Caco-2 (cell line): ENCODE data around the gene BCAS3. TPM values are rescaled to one million over a fixed set of nuclear protein-coding genes. Genes with fewer than 3 reads are reported as not detected.

ENCODE experiments used
- BruUV-seq: library from RNA; stranded (reverse); fragments of 400-500 nt; replicated peaks from 2 replicates; lab custom pipeline; 2021; lab: Mats Ljungman, UMichigan
- CTCF ChIA-PET: fragments of 300-600 bp; sonication (Branson Sonifier 250); formaldehyde crosslinking; loops from one replicate; lab custom pipeline; 2022; ENCODE audit warnings: antibody characterized with exemption; lab: Charles Lee
- POLR2A ChIA-PET: fragments of 300-600 bp; sonication (Branson Sonifier 250); formaldehyde crosslinking; loops from one replicate; lab custom pipeline; 2022; ENCODE audit warnings: antibody characterized with exemption; lab: Charles Lee
- DNase-seq, 2 experiments: peaks; one replicate each; pipeline versions ENCODE4 v3.0.0 to v3.0.0-alpha.2; 2020 to 2022
- H3K27me3 ChIP-seq: replicated peaks from 2 replicates; pipeline ENCODE4 v1.6.0; 2011; ENCODE audit warnings: low read length; ENCODE audit not compliant: control insufficient read depth, insufficient read depth
- H3K36me3 ChIP-seq: 2 replicates; pipeline ENCODE4 v1.5.1; 2011; ENCODE audit warnings: low read length; ENCODE audit not compliant: control insufficient read depth, insufficient read depth
- H3K4me1 ChIP-seq: fragments of 250-450 bp; sonication (Bioruptor Pico); 2 replicates; pipeline ENCODE4 v1.5.1; 2020; ENCODE audit warnings: mild to moderate bottlenecking
- H3K4me3 ChIP-seq: 2 replicates; pipeline ENCODE4 v1.5.1; 2011; ENCODE audit warnings: low read depth, mild to moderate bottlenecking, control low read depth, low read length
- H3K9me3 ChIP-seq: fragments of 250-450 bp; sonication (Bioruptor Pico); 2 replicates; pipeline ENCODE4 v1.5.1; 2020; ENCODE audit warnings: mild to moderate bottlenecking, moderate library complexity
- H3K27ac Mint-ChIP-seq: one replicate; pipeline ENCODE4 v1.8.0; 2022; ENCODE audit warnings: mixed read lengths; ENCODE audit not compliant: unreplicated experiment
- H3K27me3 Mint-ChIP-seq: one replicate; pipeline ENCODE4 v1.8.0; 2022; ENCODE audit warnings: mixed read lengths; ENCODE audit not compliant: insufficient read depth, unreplicated experiment
- H3K36me3 Mint-ChIP-seq: one replicate; pipeline ENCODE4 v1.8.0; 2022; ENCODE audit warnings: mild to moderate bottlenecking, mixed read lengths; ENCODE audit not compliant: insufficient read depth, unreplicated experiment
- H3K4me1 Mint-ChIP-seq: one replicate; pipeline ENCODE4 v1.8.0; 2022; ENCODE audit warnings: low read depth, mixed read lengths; ENCODE audit not compliant: unreplicated experiment
- H3K4me3 Mint-ChIP-seq: one replicate; pipeline ENCODE4 v1.8.0; 2022; ENCODE audit warnings: mild to moderate bottlenecking, moderate library complexity, mixed read lengths; ENCODE audit not compliant: unreplicated experiment
- H3K9me3 Mint-ChIP-seq: one replicate; pipeline ENCODE4 v1.8.0; 2022; ENCODE audit warnings: mixed read lengths; ENCODE audit not compliant: unreplicated experiment
- intact Hi-C: fragments of 100-400 bp; cut with micrococcal nuclease; formaldehyde crosslinking; loops from one replicate; pipeline ENCODE4 v1.10.0; 2022; ENCODE audit not compliant: unreplicated experiment
- total RNA-seq: library from RNA; stranded (reverse); gene quantifications from 2 replicates; pipeline ENCODE4 v1.2.3, GENCODE V29; 2022
- TF ChIP-seq, protein P1 (sequence below), 2 experiments: fragments of 200-600 bp in 1 of 2; IDR thresholded peaks; 1 replicate in 1 of 2; 2 replicates in 1 of 2; pipeline versions ENCODE4 v1.5.1 to v1.8.0; 2011 to 2022; ENCODE audit warnings: antibody characterized with exemption in 1 of 2, control low read depth in 1 of 2, inconsistent platforms in 1 of 2, low read depth in 1 of 2, low read length in 1 of 2, mild to moderate bottlenecking in 1 of 2, moderate library complexity in 1 of 2; ENCODE audit not compliant: insufficient read depth in 1 of 2, severe bottlenecking in 1 of 2, unreplicated experiment in 1 of 2

Gene BCAS3
- total RNA-seq, 1 experiment from 2014 or later = 44.1 TPM

DNA sequence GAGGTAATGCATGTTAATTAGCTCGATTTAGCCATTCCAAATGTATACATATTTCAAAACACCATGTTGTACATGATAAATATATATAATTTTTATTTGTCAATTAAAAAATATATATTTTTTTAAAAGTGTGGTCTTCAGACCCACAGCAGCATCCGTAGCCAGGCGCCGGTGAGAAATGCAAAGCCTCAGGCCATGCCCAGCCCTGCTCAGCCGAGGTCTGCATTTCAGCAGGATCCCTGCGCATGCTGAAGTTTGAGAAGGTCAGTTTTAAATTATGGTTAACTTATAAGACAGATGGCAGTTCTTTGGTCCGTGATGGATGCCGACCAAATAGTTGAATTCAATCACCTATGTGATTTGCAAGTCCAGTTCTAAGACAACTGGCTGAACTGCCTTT lies 694.0 kb downstream of the BCAS3 start:
- Mint-ChIP-seq H3K9me3 (no peaks in the 10 kb centered on the region), H3K27ac (no peak overlapping the region), H3K36me3 (peaks cover 6% of the 10 kb centered on the region), H3K4me1 (no peaks in the 10 kb centered on the region), H3K4me3 (no peak overlapping the region), H3K27me3 (no peaks in the 10 kb centered on the region)
- BruUV-seq = no TSS peak
- Histone ChIP-seq H3K4me1 (no peaks in the 10 kb centered on the region), H3K9me3 (no peaks in the 10 kb centered on the region), H3K36me3 (no peaks in the 10 kb centered on the region), H3K27me3 (no peaks in the 10 kb centered on the region), H3K4me3 (no peak overlapping the region)
- intact Hi-C loops = no loop called here
- POLR2A ChIA-PET = no interaction called here
- no peak for DNase-seq
- CTCF ChIA-PET = no interaction called here
- TF ChIP-seq, protein P1, sequence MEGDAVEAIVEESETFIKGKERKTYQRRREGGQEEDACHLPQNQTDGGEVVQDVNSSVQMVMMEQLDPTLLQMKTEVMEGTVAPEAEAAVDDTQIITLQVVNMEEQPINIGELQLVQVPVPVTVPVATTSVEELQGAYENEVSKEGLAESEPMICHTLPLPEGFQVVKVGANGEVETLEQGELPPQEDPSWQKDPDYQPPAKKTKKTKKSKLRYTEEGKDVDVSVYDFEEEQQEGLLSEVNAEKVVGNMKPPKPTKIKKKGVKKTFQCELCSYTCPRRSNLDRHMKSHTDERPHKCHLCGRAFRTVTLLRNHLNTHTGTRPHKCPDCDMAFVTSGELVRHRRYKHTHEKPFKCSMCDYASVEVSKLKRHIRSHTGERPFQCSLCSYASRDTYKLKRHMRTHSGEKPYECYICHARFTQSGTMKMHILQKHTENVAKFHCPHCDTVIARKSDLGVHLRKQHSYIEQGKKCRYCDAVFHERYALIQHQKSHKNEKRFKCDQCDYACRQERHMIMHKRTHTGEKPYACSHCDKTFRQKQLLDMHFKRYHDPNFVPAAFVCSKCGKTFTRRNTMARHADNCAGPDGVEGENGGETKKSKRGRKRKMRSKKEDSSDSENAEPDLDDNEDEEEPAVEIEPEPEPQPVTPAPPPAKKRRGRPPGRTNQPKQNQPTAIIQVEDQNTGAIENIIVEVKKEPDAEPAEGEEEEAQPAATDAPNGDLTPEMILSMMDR (IDR thresholded peaks at IDR 0.05; ENCODE audit: insufficient read depth in 1 of 2, low read depth in 1 of 2, low read length in 1 of 2, severe bottlenecking in 1 of 2, unreplicated experiment in 1 of 2) = no peak

DNA sequence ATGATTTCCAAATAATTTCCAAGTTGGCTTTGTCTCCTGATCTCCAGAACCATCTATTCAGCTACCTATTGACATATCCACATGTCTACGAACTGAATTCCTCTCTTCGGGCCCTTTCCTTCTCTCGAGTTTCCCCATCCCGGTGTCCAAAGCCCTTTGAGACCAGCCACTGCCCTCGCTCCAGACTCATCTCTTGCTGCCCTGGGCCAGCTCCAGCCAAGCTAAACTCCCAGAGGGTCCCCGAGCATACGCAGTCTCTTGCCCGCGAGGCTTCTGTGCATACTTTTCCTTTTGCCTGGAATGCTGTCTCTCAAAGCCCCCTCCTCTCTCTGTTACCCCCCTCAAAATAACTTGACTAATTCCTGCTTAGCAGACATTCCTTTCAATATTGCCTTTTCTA lies 694.8 kb downstream of the BCAS3 start:
- Histone ChIP-seq H3K9me3 (no peaks in the 10 kb centered on the region), H3K4me3 (no peak overlapping the region), H3K36me3 (no peaks in the 10 kb centered on the region), H3K27me3 (no peaks in the 10 kb centered on the region), H3K4me1 (no peaks in the 10 kb centered on the region)
- H3K27me3 Mint-ChIP-seq = no peaks in the 10 kb centered on the region
- H3K9me3 Mint-ChIP-seq = no peaks in the 10 kb centered on the region
- POLR2A ChIA-PET = no interaction called here
- BruUV-seq = no TSS peak
- CTCF ChIA-PET = no interaction called here
- no peaks in the 10 kb centered on the region for H3K4me1 Mint-ChIP-seq
- H3K36me3 Mint-ChIP-seq = peaks cover 6% of the 10 kb centered on the region
- intact Hi-C loops = no loop called here
- TF ChIP-seq, protein P1 (IDR thresholded peaks at IDR 0.05; ENCODE audit: insufficient read depth in 1 of 2, low read depth in 1 of 2, low read length in 1 of 2, severe bottlenecking in 1 of 2, unreplicated experiment in 1 of 2) = no peak
- no peak for DNase-seq
- no peak overlapping the region for H3K27ac Mint-ChIP-seq
- no peak overlapping the region for H3K4me3 Mint-ChIP-seq

DNA sequence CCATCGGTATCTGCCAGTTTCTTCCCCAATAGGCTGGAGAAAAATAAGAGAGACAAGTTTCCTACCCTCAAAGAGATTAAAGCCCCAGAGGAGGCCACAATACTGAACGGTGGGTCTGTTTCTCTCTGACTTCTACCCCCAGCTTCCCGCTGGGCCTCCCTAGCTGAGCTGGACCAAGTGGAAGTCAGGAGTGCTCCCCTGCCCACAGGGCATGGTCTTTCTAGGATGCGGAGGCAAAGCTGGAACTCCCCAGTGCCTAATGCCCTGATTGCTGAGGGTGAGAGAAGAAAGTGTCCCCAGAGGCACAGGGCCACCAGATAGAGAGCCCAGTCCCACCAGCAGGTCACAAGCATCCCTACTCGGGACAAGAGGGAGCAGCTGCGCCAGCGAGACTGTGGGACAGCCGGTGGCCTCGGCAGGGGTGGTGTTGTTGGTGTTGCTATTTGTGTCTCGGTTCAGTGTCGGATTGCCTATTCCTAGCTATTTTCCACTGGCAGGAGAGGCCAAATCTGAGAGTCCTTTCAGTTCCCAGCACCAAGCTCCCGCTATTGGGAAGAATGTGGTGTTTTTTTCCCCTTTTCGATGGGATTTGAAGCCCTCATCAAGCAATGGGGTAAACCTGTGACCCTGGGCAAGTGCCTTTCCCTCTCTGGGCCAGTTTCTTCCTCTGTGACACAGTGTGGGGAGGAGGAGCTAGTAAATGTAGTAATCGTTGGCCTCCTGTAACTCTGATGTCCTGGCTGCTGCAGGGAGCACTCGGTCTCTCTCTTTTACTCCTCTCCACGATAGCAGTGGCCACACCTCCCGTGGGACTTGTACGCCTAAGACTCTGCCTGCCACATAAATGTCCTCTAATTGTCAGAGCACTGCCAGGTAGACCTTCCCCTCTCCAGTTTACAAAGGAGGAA lies 699.5 kb downstream of the BCAS3 start:
- Mint-ChIP-seq H3K27ac (no peak overlapping the region), H3K4me3 (no peak overlapping the region), H3K9me3 (no peaks in the 10 kb centered on the region), H3K4me1 (no peaks in the 10 kb centered on the region), H3K27me3 (no peaks in the 10 kb centered on the region), H3K36me3 (no peaks in the 10 kb centered on the region)
- no peak overlapping the region for H3K4me3 ChIP-seq
- no peaks in the 10 kb centered on the region for H3K27me3 ChIP-seq
- H3K4me1 ChIP-seq = no peaks in the 10 kb centered on the region
- BruUV-seq = no TSS peak
- TF ChIP-seq, protein P1 (IDR thresholded peaks at IDR 0.05; ENCODE audit: insufficient read depth in 1 of 2, low read depth in 1 of 2, low read length in 1 of 2, severe bottlenecking in 1 of 2, unreplicated experiment in 1 of 2) = no peak
- H3K9me3 ChIP-seq = no peaks in the 10 kb centered on the region
- no peak for DNase-seq
- CTCF ChIA-PET = no interaction called here
- POLR2A ChIA-PET = no interaction called here
- intact Hi-C loops = no loop called here
- no peaks in the 10 kb centered on the region for H3K36me3 ChIP-seq
